ENCODE results near the gene OR12D1.

Gene OR12D1

DNA sequence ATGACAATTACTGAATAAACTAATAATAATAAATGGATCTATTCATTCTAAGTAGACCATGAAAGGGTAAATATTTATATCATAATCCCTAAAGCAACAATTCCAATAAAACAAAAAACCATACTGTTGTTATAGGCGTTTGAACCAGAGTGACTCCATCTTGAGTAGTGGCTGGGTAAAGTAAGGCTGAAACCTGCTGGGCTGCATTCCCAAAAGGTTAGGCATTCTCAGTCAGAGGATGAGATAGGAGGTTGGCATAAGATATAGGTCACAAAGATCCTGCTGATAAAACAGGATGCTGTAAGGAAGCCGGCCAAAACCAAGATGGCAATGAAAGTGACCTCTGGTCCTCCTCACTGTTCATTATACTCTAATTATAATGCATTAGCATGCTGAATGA is 50.6 kb downstream of the OR12D1 start:
- Histone ChIP-seq H3K4me3 (ENCODE audit: low read depth, low read length) (no peak overlapping the region), H2AFZ (ENCODE audit: low read length, unreplicated experiment) (no peak overlapping the region), H3K4me1 (ENCODE audit: control insufficient read depth, insufficient read depth, low read length, unreplicated experiment) (no peaks in the 10 kb centered on the region)

GRCh38 chr6:29465801-29466200 is 51.1 kb downstream of the OR12D1 start:
- H3K79me2 ChIP-seq (ENCODE audit: control insufficient read depth, insufficient read depth, low read length, unreplicated experiment) = no peaks in the 10 kb centered on the region

More for the DNA sequence above, 50.6 kb downstream of the OR12D1 start:
- H3K27ac ChIP-seq (ENCODE audit: low read depth, low read length) = no peak overlapping the region
- H3K27me3 ChIP-seq (ENCODE audit: insufficient read depth, low read length) = no peaks in the 10 kb centered on the region; the same call in 1 of the 2 replicates
- H3K36me3 ChIP-seq (ENCODE audit: insufficient read depth, low read length) = no peaks in the 10 kb centered on the region
- no peaks in the 10 kb centered on the region for H3K79me2 ChIP-seq (ENCODE audit: control insufficient read depth, insufficient read depth, low read length, unreplicated experiment)

GRCh38 chr6:29466241-29466640 is 51.5 kb downstream of the OR12D1 start:
- H3K36me3 ChIP-seq (ENCODE audit: insufficient read depth, low read length) = no peaks in the 10 kb centered on the region
- no peak overlapping the region for H2AFZ ChIP-seq (ENCODE audit: low read length, unreplicated experiment)
- no peak overlapping the region for H3K27ac ChIP-seq (ENCODE audit: low read depth, low read length)
- no peak overlapping the region for H3K4me3 ChIP-seq (ENCODE audit: low read depth, low read length)
- no peaks in the 10 kb centered on the region for H3K4me1 ChIP-seq (ENCODE audit: control insufficient read depth, insufficient read depth, low read length, unreplicated experiment)
- H3K27me3 ChIP-seq (ENCODE audit: insufficient read depth, low read length) = no peaks in the 10 kb centered on the region; the same call in 1 of the 2 replicates
- H3K79me2 ChIP-seq (ENCODE audit: control insufficient read depth, insufficient read depth, low read length, unreplicated experiment) = no peaks in the 10 kb centered on the region

More at GRCh38 chr6:29465801-29466200, 51.1 kb downstream of the OR12D1 start:
- H3K27ac ChIP-seq (ENCODE audit: low read depth, low read length) = no peak overlapping the region
- no peaks in the 10 kb centered on the region; the same call in 1 of the 2 replicates for H3K27me3 ChIP-seq (ENCODE audit: insufficient read depth, low read length)
- no peak overlapping the region for H3K4me3 ChIP-seq (ENCODE audit: low read depth, low read length)
- no peaks in the 10 kb centered on the region for H3K36me3 ChIP-seq (ENCODE audit: insufficient read depth, low read length)
- H3K4me1 ChIP-seq (ENCODE audit: control insufficient read depth, insufficient read depth, low read length, unreplicated experiment) = no peaks in the 10 kb centered on the region
- no peak overlapping the region for H2AFZ ChIP-seq (ENCODE audit: low read length, unreplicated experiment)

All from ACC112 (cell line).